Stimulated activated CD4-positive, alpha-beta T cell treated with anti-CD3 and anti-CD28 coated beads, Interleukin-2, amount 100 ng/mL, for 4 hours (primary cell): Measurements from ENCODE around the gene CERT1.
A peak's percentile ranks its signal among the peaks of the same experiment; 100 is the strongest.
"Not testable (repeated sequence)": the region's sequence is repeated elsewhere in the genome, so short reads cannot be mapped to it uniquely, and the experiment has no call there.

Experiments used
- DNase-seq: peaks from one replicate; pipeline ENCODE4 v3.0.0-alpha.2; 2020; ENCODE audit warnings: low read depth

Gene CERT1

GRCh38 chr5:75342836-75343235 is 168.6 kb downstream of the CERT1 start:
- DNase-seq = no peak

- no peak for DNase-seq
These were observed 169.5 kb downstream of the CERT1 start for GRCh38 chr5:75341934-75342333.

GRCh38 chr5:75340714-75341478 is 170.5 kb downstream of the CERT1 start:
- DNase-seq = no peak

- no peak for DNase-seq
These were observed 173.0 kb downstream of the CERT1 start for GRCh38 chr5:75338408-75338807.

GRCh38 chr5:75337366-75338021 is 173.9 kb downstream of the CERT1 start:
- DNase-seq = no peak

GRCh38 chr5:75336615-75337336 is 174.7 kb downstream of the CERT1 start, which contains the start of gene HMGCR:
TSS of gene HMGCR (plus strand) at chr5:75337220. CDS start at chr5:75342606, 5,386 bp downstream.
- DNase-seq = peak; percentile 98

GRCh38 chr5:75335952-75336614 is 175.3 kb downstream of the CERT1 start:
- DNase-seq = no peak

GRCh38 chr5:75335486-75335885 is 175.9 kb downstream of the CERT1 start:
- DNase-seq = no peak

GRCh38 chr5:75334413-75334812 is 177.0 kb downstream of the CERT1 start:
- not testable (repeated sequence) for DNase-seq

GRCh38 chr5:75333759-75334158 is 177.7 kb downstream of the CERT1 start:
- not testable (repeated sequence) for DNase-seq

GRCh38 chr5:75331095-75332090 is 180.0 kb downstream of the CERT1 start:
- DNase-seq = no peak

- no peak for DNase-seq
These were observed 181.0 kb downstream of the CERT1 start for GRCh38 chr5:75330404-75330803.
